Stimulated activated CD4-positive, alpha-beta T cell treated with anti-CD3 and anti-CD28 coated beads, Interleukin-1b, Interleukin-23, amount 100 ng/mL, for 4 hours (primary cell): ENCODE measurements around the gene GGT7.
"Not testable (repeated sequence)": the region's sequence is repeated elsewhere in the genome, so short reads cannot be mapped to it uniquely, and the experiment has no call there.

ENCODE experiments used
- DNase-seq, 2 donors: peaks; one replicate each; pipeline ENCODE4 v3.0.0-alpha.2; 2020; ENCODE audit warnings: low read depth in 2 of 2

Gene GGT7

DNA sequence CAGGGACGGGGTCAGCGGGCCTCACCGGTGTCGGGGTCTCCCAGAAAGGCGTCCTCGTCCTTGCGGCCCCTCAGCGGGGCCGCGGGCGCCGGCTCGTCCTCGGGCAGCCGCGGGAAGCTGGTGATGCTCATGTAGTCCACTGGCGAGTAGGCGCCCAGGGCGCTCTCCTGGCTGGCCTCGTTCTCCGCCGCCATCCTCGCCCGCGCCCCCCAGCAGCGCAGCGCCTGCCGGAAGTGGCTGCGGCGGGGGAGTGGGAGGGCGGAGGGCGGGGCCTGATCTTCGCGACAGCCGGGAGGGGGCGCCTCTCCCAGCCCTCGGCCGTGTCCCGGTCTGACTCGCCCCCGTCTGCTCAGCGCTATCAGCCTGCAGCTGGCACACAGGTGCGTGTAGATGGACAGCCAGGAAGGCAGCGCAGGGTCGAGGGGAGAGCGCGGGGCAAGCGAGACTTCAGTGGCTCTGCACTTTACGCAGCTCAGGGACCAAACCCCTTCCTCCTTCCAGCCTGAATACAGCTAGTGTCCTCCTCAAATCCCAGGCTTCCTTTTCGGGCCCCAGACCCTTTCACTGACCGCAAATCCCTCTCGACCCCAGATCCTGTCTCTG lies at the start of gene GGT7:
GGT7 (minus strand) TSS at position 235 of the 603 bp plus-strand sequence; CDS start at position 194, 41 bp downstream.
- peak; percentile 88 to 91 for DNase-seq

- no peak for DNase-seq
These were observed 48.8 kb upstream of the GGT7 start for GRCh38 chr20:34921436-34921835.

DNA sequence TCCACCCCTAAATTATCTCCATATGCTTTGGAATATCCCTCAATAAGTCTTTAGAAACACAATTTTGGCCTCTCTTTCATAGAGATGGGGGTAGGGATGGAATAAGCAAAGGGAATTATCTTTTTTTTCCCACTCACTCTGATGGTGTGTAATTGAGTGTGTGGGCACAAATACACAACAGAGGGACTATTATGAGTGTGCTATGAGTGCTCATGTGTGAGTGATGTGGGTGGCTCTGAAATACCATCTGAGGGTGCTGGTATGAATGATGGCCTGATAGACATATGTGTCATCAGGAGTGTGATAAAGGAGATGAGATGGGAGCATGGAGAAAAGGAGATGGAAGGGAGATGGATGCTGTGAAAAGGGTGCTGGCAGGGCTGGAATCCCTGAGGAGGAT lies 47.4 kb upstream of the GGT7 start:
- DNase-seq, result no peak

DNA sequence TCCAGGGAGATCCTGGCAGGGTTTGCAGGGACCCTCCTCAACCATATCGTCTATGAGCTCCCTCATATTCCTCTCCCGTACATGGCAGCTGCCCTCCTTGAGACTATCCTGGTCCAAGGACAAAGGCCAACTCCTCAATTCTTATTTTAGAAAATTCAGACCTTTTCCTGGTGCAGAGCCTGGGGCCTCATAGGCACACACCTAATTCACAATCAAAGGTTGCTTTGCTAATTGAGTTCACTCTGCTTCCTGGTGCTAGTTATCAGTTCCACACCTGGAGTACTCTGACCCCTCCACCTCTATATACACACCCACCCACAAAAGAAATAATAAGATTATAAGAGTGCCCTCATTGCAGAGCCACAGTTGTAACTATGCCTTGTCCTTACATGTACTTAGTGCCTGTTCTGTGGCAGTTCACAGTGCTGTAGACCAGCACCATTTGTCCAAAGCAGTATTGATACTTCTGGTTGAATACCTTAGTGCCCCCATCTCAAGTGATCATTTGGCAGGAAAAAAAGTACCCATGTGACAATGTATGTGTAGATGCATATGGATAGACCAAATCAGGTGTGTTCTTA lies 44.2 kb upstream of the GGT7 start:
- DNase-seq, result no peak

- no peak for DNase-seq
These were observed 43.2 kb upstream of the GGT7 start for GRCh38 chr20:34915749-34916455.

DNA sequence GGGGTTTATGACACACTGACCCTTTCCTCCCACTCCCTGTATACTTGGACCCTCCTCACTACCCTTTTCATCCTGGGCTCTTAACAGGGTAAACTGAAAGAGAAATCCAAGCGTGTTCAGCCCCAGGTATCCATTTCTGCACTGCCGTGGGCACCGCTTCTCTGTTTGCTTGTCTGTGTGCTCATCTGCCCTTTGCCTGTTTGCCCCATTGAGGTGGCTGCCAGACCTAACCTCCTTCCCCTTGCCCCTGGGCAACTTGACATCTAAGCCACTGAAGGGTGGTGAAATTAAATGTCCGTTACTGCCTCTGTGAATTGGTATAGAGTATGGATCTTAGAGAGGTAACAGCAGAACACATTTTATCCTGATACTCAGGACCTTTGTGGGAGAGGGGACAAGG lies 42.5 kb upstream of the GGT7 start:
- DNase-seq, result no peak

DNA sequence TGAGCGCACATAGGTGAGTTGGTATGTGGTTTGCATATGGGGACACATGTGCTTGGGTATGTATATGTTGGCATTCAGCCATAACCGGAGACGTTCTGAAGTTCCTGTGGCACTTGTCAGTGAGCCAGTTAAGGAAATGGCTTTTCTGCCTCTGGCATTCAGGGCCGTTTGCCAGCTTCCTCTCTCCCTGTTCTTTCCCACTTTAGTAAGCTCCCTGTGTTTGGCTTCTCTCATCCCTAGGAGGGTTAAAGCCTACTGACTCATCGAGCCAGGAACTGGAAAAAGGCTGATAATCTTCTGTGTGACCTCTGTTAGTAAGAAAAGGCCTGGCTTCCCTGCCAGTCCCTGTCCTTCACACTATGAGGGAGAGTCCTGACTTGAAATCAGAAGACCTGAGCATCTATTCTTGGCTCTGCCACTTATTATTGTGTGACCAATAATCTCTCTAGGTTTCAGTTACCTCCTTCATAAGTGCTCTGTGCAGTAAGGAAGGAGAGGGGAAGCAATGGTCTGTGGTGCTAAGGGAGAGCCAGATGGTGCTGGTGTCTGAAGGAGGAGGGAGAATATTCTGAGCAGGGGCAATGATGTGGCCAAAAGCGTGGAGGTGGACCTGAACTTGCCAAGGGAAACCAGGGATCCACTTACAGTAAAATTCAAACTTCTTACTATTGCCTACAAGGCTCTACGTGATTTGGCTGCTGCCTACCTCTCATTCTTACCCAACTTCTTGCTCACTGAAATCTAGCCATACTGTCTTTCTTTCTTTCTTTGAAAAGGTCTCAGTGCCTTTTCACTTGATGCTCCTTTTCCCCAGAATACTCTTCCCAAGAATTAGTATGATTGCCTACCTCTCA lies 35.2 kb upstream of the GGT7 start:
- no peak for DNase-seq

DNA sequence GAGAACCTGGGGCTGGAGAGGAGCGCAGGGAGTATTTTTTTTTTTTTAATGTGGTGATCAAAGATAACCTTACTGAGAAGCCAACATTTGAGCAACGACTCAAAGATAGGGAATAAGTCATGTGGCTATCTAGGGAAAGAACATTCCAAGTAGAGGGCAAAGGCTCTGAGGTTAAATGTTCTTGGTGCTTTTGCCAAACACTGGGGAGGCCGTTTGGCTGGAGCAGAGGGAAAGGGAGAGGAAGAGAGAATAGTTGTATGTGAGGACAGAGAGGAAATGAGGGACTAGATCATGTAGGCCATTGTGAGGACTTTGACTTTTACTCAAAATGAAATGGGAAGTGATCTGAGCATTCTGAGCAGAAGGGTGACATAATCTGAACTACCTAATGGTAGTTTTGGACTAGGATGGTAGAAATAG lies 31.6 kb upstream of the GGT7 start:
- DNase-seq, result no peak

- not testable (repeated sequence) for DNase-seq
These were observed 26.1 kb upstream of the GGT7 start for GRCh38 chr20:34898731-34899130.

GRCh38 chr20:34898129-34898528 lies 25.5 kb upstream of the GGT7 start:
- not testable (repeated sequence) for DNase-seq

DNA sequence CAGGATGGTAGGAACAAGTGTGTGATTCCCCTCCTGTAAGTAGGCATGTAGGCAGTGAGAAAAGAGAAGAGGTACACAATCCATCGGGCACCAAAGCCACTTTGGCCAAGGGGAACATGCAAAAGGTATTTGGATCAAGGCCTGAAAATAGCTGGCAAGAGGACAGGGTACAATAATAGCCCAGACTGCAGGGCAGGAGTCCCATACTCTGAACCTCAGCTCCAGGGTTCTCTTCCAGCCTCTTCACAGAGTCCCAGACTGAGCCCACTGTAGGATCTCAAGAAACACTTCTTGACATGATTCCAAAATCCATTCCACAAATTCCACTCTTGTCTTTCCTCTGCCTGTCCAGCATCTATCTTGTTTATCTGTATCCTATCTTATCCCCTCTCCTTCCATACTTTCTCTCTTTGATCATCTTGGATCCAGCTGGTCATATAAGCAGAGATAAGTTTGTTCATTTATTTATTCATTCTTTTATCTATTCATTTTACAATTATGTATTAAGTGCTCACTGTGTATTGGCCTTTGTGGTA lies 23.5 kb upstream of the GGT7 start:
- no peak for DNase-seq

DNA sequence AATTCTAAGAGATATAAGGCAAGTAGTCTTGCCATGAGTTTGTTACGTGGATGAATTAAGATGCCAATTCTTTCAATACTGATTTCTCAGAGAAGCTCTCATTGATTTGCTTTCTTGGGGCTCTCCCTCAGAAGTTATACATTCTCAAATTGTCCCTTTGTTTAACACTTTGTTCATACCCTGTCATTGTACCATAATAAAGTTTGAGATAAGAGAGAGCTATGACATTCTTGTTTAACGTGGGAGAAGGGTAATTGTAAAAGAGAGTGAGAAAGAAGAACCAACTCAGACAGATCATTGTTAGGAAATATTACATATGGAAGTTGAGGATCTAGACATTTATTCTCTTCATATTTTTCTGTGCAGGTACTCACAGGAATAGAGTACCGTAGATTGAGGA lies 22.8 kb upstream of the GGT7 start:
- no peak for DNase-seq

DNA sequence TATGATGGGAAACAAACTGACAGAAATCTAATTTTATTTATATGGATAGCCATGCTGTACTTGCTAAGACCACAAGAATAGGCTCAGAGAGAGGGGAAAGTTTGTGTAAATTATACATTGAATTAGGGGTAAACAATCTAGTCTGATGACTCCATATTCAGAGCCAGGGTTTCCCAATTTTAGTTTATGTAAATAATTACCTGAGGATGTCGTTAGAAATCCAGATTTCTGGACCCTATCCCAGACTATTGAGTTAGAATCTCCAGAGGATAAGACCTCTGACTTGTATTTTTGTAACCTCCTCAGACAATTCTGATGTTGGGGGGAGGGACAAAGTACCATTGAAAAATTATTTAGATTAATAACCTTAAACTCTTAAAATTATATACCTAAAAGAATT lies 22.1 kb upstream of the GGT7 start:
- no peak for DNase-seq

DNA sequence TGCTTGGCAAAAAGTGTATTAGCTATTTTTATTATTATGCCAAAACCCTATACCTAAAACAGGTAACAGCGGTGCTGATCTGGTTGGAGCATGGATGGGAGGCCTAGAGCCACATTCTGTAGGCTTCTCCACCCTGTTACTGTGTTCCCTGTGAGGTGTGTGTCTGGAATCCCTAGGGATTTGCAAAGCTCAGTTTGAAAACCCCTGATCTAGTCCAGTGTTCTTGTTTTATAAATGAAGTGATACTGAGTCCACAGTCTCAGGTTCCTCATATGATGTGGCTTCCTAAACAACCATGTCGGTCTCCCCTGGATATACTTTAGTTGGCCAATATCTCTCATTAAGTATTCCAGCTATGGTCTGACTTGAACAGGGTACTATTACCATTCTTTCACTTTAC lies 20.0 kb upstream of the GGT7 start:
- no peak for DNase-seq

- peak in 1 of 2 donors; percentile 17 for DNase-seq
These were observed 18.8 kb upstream of the GGT7 start for GRCh38 chr20:34891166-34892062.

DNA sequence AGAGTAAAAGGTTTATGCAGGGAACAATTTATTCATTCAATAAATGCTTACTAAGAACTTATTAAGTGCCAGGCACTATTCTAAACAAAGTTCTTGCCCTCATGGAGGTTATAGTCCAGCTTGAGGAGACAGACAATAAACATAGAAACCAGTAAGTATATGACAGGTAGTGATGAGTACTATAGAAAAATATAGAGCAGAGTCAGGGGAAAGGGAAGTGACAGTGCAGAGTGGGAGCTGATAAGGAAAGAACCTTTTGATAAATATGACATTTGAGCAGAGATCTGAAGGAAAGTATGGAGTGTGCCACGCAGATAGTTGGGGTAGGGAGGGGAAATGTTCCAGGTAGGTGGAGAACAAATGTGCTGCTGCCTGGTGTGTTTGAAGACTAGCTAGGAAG lies 15.8 kb upstream of the GGT7 start:
- no peak for DNase-seq

GRCh38 chr20:34887023-34887422 lies 14.4 kb upstream of the GGT7 start:
- DNase-seq, result no peak

DNA sequence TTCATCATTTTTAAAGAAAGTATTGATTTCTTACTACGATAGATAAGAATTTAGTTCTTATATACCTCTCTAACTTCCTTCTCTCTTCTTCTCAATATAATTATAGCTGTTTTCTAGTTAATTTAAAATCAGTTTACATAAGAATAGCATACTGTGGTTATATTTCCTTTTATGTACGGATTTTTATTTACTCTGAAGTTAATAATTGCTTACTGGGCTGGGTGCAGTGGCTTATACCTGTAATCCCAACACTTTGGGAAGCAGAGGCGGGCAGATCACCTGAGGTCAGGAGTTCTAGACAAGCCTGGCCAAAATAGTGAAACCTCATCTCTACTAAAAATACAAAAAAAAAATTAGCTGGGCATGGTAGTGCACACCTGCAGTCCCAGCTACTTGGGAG lies 13.5 kb upstream of the GGT7 start:
- DNase-seq, result no peak

GRCh38 chr20:34884260-34884659 lies 11.6 kb upstream of the GGT7 start:
- no peak for DNase-seq

DNA sequence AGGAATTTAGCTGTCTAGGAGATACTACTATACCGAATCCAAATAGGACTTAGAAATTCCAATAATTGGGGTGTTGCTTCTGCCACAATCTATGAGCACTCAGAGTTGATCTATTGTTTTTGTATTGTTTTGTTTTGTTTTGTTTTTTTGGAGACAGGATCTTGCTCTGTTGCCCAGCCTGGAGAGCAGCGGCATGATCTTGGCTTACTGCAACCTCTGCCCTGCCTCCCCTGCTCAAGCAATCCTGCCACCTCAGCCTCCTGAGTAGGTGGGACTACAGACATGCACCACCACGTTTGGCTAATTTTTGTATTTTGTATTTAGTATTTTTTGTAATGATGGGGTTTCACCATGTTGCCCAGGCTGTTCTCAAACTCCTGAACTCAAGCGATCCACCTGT lies 11.2 kb upstream of the GGT7 start:
- no peak for DNase-seq

DNA sequence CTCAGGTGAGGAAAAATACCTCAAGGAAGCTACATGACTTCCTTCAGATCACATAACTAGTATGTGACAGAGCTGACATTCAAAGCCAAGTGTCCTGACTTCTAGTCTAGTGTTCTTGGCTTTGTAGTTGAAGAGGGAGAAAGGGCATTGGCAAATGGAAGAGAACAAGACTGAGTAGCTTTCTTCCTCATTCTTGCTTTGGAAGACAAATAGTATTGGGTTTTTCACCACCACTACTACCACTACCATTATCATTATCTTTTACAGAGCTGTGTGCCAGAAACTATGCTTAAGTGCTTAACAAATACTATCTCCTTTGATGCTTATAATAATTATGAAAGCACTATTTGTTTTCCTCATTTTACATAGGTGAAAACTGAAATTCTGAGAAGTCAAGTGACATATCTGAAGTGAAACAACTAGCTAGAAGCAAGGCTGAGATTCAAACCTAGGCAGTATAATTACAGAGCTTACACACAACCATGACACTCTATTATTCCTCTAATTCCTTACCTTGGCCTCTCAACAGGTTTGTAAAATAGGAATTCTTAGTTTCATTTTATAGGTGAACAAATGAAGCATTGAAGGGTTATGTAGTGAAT lies 10.5 kb upstream of the GGT7 start:
- no peak for DNase-seq
